Activated CD8-positive, alpha-beta T cell treated with anti-CD3 and anti-CD28 coated beads for 36 hours (primary cell): Measurements from ENCODE around the gene MAS1L. TPM values are rescaled to one million over a fixed set of nuclear protein-coding genes. Genes with fewer than 3 reads are reported as not detected.

Experiments
- ATAC-seq: fragments of 200-7000 bp; cut with Tn5 transposase; one replicate; pipeline ENCODE4 v1.10.0; 2021; ENCODE audit warnings: mild to moderate bottlenecking, moderate library complexity
- CTCF ChIA-PET: fragments of 350-600 bp; sonication (Branson Sonifier 250); formaldehyde crosslinking; loops from one replicate; lab custom pipeline; 2021; ENCODE audit warnings: antibody characterized with exemption; lab: Charles Lee
- POLR2A ChIA-PET: fragments of 350-600 bp; sonication (Branson Sonifier 250); formaldehyde crosslinking; loops from one replicate; lab custom pipeline; 2021; ENCODE audit warnings: antibody characterized with exemption; lab: Charles Lee
- DNase-seq: peaks from one replicate; pipeline ENCODE4 v3.0.0-alpha.2; 2020
- H3K27ac Mint-ChIP-seq: one replicate; pipeline ENCODE4 v1.8.0; 2021; ENCODE audit warnings: mild to moderate bottlenecking, mixed read lengths
- H3K27me3 Mint-ChIP-seq: one replicate; pipeline ENCODE4 v1.8.0; 2021; ENCODE audit warnings: mixed read lengths
- H3K36me3 Mint-ChIP-seq: one replicate; pipeline ENCODE4 v1.8.0; 2021; ENCODE audit warnings: low read depth, mixed read lengths
- H3K4me1 Mint-ChIP-seq: one replicate; pipeline ENCODE4 v1.8.0; 2021; ENCODE audit warnings: low read depth, mixed read lengths
- H3K4me3 Mint-ChIP-seq: one replicate; pipeline ENCODE4 v1.8.0; 2021; ENCODE audit warnings: mild to moderate bottlenecking, moderate library complexity, mixed read lengths
- H3K9me3 Mint-ChIP-seq: one replicate; pipeline ENCODE4 v1.8.0; 2021; ENCODE audit warnings: mixed read lengths
- intact Hi-C: fragments of 100-400 bp; cut with micrococcal nuclease; formaldehyde crosslinking; loops from one replicate; pipeline ENCODE4 v1.10.0; 2022
- total RNA-seq, 2 experiments: library from RNA; stranded (reverse); gene quantifications; one replicate each; pipeline ENCODE4 v1.2.3, GENCODE V29; 2021
- TF ChIP-seq, protein P1 (sequence below): fragments of 200-600 bp; IDR thresholded peaks from one replicate; pipeline ENCODE4 v1.8.0; 2022; ENCODE audit warnings: antibody characterized with exemption, mild to moderate bottlenecking

MAS1L gene
- total RNA-seq, 2 experiments from 2014 or later: not detected

DNA sequence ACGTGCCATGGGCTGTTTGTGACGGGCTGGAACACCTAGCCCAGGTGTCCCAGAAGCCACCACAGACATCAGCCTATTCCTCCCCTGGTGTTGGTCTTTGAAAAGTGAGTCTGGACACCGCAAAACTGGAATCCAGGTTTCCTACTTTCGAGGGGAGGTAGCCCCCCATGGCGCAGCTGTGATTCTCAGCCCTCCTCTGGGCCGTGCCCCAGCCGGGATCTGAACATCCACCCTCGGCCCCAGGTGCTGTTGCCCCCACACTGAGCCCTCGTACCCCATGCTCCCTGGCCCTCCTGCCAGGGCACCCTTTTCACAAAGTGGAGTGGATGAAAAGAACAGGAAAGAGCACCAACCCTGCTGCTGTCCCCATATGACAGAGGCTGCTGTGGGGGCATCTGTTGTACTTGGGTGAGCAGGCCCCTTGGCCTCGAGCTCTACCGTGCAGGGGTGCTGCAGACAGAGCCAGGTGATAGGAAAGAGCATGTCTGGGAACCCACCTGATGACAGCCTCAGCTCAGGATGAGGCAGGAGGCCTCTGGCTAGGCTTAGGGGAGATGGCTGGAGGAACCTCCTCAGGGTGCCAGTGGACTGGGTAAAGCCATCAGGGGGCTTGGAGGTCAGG lies 18.8 kb upstream of the MAS1L start:
- DNase-seq (no peak), ATAC-seq (no peak)
- TF ChIP-seq, protein P1, sequence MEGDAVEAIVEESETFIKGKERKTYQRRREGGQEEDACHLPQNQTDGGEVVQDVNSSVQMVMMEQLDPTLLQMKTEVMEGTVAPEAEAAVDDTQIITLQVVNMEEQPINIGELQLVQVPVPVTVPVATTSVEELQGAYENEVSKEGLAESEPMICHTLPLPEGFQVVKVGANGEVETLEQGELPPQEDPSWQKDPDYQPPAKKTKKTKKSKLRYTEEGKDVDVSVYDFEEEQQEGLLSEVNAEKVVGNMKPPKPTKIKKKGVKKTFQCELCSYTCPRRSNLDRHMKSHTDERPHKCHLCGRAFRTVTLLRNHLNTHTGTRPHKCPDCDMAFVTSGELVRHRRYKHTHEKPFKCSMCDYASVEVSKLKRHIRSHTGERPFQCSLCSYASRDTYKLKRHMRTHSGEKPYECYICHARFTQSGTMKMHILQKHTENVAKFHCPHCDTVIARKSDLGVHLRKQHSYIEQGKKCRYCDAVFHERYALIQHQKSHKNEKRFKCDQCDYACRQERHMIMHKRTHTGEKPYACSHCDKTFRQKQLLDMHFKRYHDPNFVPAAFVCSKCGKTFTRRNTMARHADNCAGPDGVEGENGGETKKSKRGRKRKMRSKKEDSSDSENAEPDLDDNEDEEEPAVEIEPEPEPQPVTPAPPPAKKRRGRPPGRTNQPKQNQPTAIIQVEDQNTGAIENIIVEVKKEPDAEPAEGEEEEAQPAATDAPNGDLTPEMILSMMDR: no peak
- no peaks in the 10 kb centered on the region for H3K9me3 Mint-ChIP-seq
- no peaks in the 10 kb centered on the region for H3K36me3 Mint-ChIP-seq
- no peak overlapping the region for H3K4me3 Mint-ChIP-seq
- intact Hi-C loops: no loop called here
- H3K27me3 Mint-ChIP-seq: peaks cover 7% of the 10 kb centered on the region
- no peaks in the 10 kb centered on the region for H3K4me1 Mint-ChIP-seq
- ChIA-PET CTCF (no interaction called here), POLR2A (no interaction called here)
- H3K27ac Mint-ChIP-seq: no peak overlapping the region

DNA sequence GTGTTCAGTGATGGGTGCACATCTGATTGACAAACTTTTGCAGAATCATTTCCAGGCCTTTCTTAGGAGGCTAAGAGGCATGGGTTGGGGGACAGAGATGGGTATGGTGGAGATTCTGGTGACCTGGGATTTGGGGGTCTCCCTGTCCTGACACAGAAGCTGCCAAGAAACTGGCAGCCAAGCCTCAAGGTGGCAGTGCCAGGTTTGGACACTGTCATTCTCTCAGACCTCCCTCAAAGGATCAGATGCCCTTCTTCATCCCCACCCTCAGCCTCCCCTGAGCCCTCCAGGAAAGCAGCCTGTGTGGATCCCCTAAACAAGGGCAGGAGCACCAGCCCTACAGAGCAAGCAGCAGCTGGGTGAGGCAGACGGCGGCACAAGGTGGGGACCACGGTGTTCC lies 18.1 kb upstream of the MAS1L start:
- H3K4me3 Mint-ChIP-seq: no peak overlapping the region
- no peaks in the 10 kb centered on the region for H3K36me3 Mint-ChIP-seq
- H3K4me1 Mint-ChIP-seq: no peaks in the 10 kb centered on the region
- no peak overlapping the region for H3K27ac Mint-ChIP-seq
- H3K9me3 Mint-ChIP-seq: no peaks in the 10 kb centered on the region
- no peak for DNase-seq
- intact Hi-C loops: no loop called here
- peaks cover 5% of the 10 kb centered on the region for H3K27me3 Mint-ChIP-seq
- ATAC-seq: no peak
- TF ChIP-seq, protein P1: no peak
- CTCF ChIA-PET: no interaction called here
- POLR2A ChIA-PET: no interaction called here

DNA sequence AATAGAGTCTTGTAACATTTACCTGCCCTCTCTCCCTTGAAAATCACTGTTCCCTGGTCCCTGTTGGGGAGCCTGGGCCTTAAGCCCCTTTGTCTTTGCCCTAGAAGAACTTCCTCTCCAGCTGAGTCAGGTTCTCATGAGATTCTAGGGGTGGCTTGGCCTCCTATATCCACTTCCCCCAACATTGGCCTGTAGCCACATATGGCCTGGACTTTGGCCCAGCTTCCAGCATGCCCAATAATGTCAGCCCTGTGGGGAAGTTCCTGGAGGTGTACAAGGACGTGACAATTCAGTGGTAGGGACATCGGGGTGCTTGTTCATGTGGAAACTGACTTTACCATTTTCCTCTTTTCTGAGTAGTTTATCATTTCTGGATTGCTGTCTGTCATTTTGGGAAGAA lies 17.2 kb upstream of the MAS1L start:
- no peak for ATAC-seq
- no peak overlapping the region for H3K4me3 Mint-ChIP-seq
- TF ChIP-seq, protein P1: no peak
- ChIA-PET POLR2A (no interaction called here), CTCF (interaction anchor here (1.0 kb wide), 1 partner anchor 84 kb away, joined by 3 read pairs; no protein-coding TSS in a partner anchor)
- no peaks in the 10 kb centered on the region for H3K4me1 Mint-ChIP-seq
- no peaks in the 10 kb centered on the region for H3K9me3 Mint-ChIP-seq
- no peaks in the 10 kb centered on the region for H3K27me3 Mint-ChIP-seq
- no peak for DNase-seq
- no peaks in the 10 kb centered on the region for H3K36me3 Mint-ChIP-seq
- intact Hi-C loops: no loop called here
- no peak overlapping the region for H3K27ac Mint-ChIP-seq

DNA sequence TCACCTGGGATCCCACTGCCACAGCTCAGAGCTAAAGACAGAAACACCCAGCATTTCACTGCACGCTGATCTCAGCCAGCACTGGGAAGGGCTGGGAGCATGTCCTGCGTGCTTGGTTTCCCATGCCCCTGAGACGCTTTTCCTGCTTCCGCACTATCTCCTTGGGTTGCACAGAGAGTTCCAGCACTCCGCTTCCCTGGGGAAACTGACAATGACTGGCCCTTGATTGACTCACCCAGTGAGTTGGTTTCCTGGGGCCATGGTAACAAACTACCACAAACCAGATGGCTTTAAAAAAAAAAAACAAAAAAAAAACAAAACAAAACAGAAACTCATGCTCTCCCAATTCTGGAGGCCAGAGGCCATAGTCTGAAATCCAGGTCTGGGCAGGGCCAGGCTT lies 14.8 kb upstream of the MAS1L start:
- DNase-seq (no peak), ATAC-seq (no peak)
- no peaks in the 10 kb centered on the region for H3K36me3 Mint-ChIP-seq
- H3K9me3 Mint-ChIP-seq: no peaks in the 10 kb centered on the region
- no peak overlapping the region for H3K4me3 Mint-ChIP-seq
- ChIA-PET CTCF (no interaction called here), POLR2A (no interaction called here)
- peaks cover 7% of the 10 kb centered on the region for H3K27me3 Mint-ChIP-seq
- intact Hi-C loops: no loop called here
- TF ChIP-seq, protein P1: no peak
- no peak overlapping the region for H3K27ac Mint-ChIP-seq
- no peaks in the 10 kb centered on the region for H3K4me1 Mint-ChIP-seq

DNA sequence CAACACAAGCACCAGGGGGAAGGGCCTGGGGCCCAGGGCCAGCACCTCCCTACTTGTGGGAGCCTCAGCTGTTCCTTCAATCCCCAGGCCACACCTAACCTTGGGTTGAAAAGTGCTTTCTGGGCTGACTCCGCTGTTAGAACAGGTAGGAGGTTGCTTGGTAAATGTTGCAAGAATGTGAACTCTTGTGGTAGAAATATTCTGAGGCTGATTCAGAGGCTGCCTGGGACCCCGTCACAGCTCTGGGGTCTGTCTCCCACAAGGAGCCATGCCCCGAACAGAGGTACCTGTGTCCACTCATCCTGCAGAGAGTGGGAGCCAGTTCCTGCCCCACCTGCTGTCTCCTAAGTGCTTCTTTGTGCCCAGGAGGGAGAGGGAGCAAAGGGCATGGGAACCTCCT lies 14.4 kb upstream of the MAS1L start:
- H3K9me3 Mint-ChIP-seq: no peaks in the 10 kb centered on the region
- intact Hi-C loops: no loop called here
- no peak overlapping the region for H3K27ac Mint-ChIP-seq
- ChIA-PET CTCF (no interaction called here), POLR2A (no interaction called here)
- H3K36me3 Mint-ChIP-seq: no peaks in the 10 kb centered on the region
- H3K4me1 Mint-ChIP-seq: no peaks in the 10 kb centered on the region
- ATAC-seq (no peak), DNase-seq (no peak)
- TF ChIP-seq, protein P1: no peak
- H3K27me3 Mint-ChIP-seq: peaks cover 7% of the 10 kb centered on the region
- no peak overlapping the region for H3K4me3 Mint-ChIP-seq
